ENCODE results near the gene TMEM63A. TPM values are rescaled to one million over a fixed set of nuclear protein-coding genes. Genes with fewer than 3 reads are reported as not detected.

The TMEM63A gene
- total RNA-seq, 4 donors from 2014 or later: 6.3 to 19.5 (median 10.6) TPM

GRCh38 chr1:225876900-225877510, 5.2 kb downstream of the TMEM63A start:
- DNase-seq (no peak), ATAC-seq (no peak)
- Histone ChIP-seq H3K36me3 (peaks cover 0 to 25% of the 10 kb centered on the region in 2 donors), H3K4me1 (peaks cover 49 to 55% of the 10 kb centered on the region in 2 donors), H3K27me3 (no peaks in the 10 kb centered on the region), H3K27ac (peak overlapping the region; percentile 86 to 98 (median 89)), H3K4me3 (no peak overlapping the region), H3K9me3 (no peaks in the 10 kb centered on the region)
- TF ChIP-seq POLR2A (IDR thresholded peaks at IDR 0.05) (no peak), CTCF (IDR thresholded peaks at IDR 0.05 in 4 of 5, conservative IDR thresholded peaks at IDR 0.05 in 1 of 5) (no peak)
- intact Hi-C loops (cut with DNase I; ENCODE audit: low total_unique reads) (loop anchor here (5.0 kb wide), 3 partner anchors 35 to 225 kb away; partner anchors contain the start of gene ENAH), in situ Hi-C loops (cut with MboI; ENCODE audit: low sequenced_read_pairs in 4 of 4) (no loop called here)

GRCh38 chr1:225875044-225875815, 7.0 kb downstream of the TMEM63A start:
- no peak for TF ChIP-seq CTCF (IDR thresholded peaks at IDR 0.05 in 4 of 5, conservative IDR thresholded peaks at IDR 0.05 in 1 of 5)
- no peak for TF ChIP-seq POLR2A (IDR thresholded peaks at IDR 0.05)
- H3K4me3 ChIP-seq: no peak overlapping the region
- intact Hi-C loops (cut with DNase I; ENCODE audit: low total_unique reads): loop anchor here (5.0 kb wide), 3 partner anchors 33 to 223 kb away; partner anchors contain the start of gene ENAH
- peaks cover 36 to 42% of the 10 kb centered on the region in 2 donors for H3K4me1 ChIP-seq
- DNase-seq: no peak
- no peak for ATAC-seq
- H3K27ac ChIP-seq: no peak overlapping the region
- no peaks in the 10 kb centered on the region for H3K27me3 ChIP-seq
- in situ Hi-C loops (cut with MboI; ENCODE audit: low sequenced_read_pairs in 4 of 4): no loop called here
- peaks cover 0 to 37% of the 10 kb centered on the region in 2 donors for H3K36me3 ChIP-seq
- H3K9me3 ChIP-seq: no peaks in the 10 kb centered on the region

GRCh38 chr1:225874431-225874830, 7.7 kb downstream of the TMEM63A start:
- intact Hi-C loops (cut with DNase I; ENCODE audit: low total_unique reads) (no loop called here), in situ Hi-C loops (cut with MboI; ENCODE audit: low sequenced_read_pairs in 4 of 4) (no loop called here)
- ATAC-seq: no peak
- TF ChIP-seq CTCF (IDR thresholded peaks at IDR 0.05 in 4 of 5, conservative IDR thresholded peaks at IDR 0.05 in 1 of 5) (no peak), POLR2A (IDR thresholded peaks at IDR 0.05) (no peak)
- H3K9me3 ChIP-seq: no peaks in the 10 kb centered on the region
- H3K36me3 ChIP-seq: peaks cover 0 to 41% of the 10 kb centered on the region in 2 donors
- H3K4me3 ChIP-seq: no peak overlapping the region
- no peak for DNase-seq
- H3K27ac ChIP-seq: no peak overlapping the region
- H3K4me1 ChIP-seq: peaks cover 28 to 34% of the 10 kb centered on the region in 2 donors
- no peaks in the 10 kb centered on the region for H3K27me3 ChIP-seq

GRCh38 chr1:225873281-225873850, 8.8 kb downstream of the TMEM63A start:
- Histone ChIP-seq H3K4me1 (peaks cover 17 to 23% of the 10 kb centered on the region in 2 donors), H3K27me3 (no peaks in the 10 kb centered on the region), H3K27ac (no peak overlapping the region), H3K36me3 (peaks cover 0 to 50% of the 10 kb centered on the region in 2 donors), H3K9me3 (no peaks in the 10 kb centered on the region), H3K4me3 (no peak overlapping the region)
- TF ChIP-seq CTCF (IDR thresholded peaks at IDR 0.05 in 4 of 5, conservative IDR thresholded peaks at IDR 0.05 in 1 of 5) (no peak), POLR2A (IDR thresholded peaks at IDR 0.05) (no peak)
- DNase-seq (no peak), ATAC-seq (no peak)
- intact Hi-C loops (cut with DNase I; ENCODE audit: low total_unique reads) (no loop called here), in situ Hi-C loops (cut with MboI; ENCODE audit: low sequenced_read_pairs in 4 of 4) (no loop called here)
